ENCODE measurements around the gene POMT1.
A peak's percentile ranks its signal among the peaks of the same experiment; 100 is the strongest.

POMT1 gene

DNA sequence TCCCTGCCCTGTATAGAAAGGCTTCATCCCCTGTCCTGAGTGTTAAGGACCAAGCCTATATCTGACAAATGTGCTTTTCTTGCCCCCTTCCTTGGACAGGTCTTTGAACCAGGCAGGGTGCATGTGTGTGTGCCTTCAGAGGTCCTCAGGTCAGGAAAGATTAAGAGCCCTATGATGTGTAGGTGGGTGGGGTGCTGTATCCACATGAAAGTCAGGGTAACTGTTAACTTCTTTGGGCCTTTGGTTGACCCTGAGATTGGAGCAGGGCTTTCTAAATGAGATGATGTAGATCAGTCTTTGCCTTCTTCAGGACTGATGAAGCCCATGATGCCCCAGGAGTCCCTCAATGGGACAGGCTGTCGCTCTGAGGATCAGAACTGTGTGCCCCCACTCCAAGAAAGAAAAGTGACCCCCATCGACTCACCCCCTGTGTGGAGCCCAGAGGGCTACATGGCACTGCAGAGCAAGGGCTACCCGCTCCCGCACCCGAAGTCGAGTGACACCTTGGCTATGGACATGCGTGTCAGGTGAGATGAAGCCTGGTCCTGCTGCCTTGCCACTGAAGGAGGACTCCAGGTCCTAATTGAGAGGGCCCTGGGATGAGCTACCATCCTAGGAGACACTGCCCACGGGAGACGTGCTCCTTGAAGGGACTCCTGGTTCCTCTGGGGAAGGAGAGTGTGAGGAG is 29.4 kb upstream of the POMT1 start:
- H3K27ac ChIP-seq, result no peak overlapping the region
- no peak for TF ChIP-seq ZFX (IDR thresholded peaks at IDR 0.05; ENCODE audit: borderline replicate concordance)
- TF ChIP-seq, protein P1, sequence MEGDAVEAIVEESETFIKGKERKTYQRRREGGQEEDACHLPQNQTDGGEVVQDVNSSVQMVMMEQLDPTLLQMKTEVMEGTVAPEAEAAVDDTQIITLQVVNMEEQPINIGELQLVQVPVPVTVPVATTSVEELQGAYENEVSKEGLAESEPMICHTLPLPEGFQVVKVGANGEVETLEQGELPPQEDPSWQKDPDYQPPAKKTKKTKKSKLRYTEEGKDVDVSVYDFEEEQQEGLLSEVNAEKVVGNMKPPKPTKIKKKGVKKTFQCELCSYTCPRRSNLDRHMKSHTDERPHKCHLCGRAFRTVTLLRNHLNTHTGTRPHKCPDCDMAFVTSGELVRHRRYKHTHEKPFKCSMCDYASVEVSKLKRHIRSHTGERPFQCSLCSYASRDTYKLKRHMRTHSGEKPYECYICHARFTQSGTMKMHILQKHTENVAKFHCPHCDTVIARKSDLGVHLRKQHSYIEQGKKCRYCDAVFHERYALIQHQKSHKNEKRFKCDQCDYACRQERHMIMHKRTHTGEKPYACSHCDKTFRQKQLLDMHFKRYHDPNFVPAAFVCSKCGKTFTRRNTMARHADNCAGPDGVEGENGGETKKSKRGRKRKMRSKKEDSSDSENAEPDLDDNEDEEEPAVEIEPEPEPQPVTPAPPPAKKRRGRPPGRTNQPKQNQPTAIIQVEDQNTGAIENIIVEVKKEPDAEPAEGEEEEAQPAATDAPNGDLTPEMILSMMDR (IDR thresholded peaks at IDR 0.05), result no peak

DNA sequence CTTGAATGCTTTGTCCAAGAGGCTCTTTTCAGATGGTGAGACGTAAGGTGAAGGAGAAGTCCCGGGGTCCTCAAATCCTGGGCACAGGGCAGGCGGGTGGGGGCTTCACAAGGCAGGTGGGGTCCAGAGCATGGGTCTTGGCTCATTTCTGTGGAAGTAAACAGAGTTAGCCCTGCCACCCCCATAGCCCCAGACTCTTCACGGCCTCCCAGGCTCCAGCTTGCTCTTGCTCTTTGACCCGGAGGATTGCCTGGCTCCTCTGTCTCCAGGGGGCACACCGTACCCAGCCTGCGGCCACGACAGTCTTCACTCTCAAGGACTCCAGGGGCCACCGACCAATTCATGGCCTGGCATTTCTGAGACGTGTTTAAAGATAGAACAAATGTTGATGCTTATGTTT is 28.8 kb upstream of the POMT1 start:
- TF ChIP-seq ZFX (IDR thresholded peaks at IDR 0.05; ENCODE audit: borderline replicate concordance), result no peak
- TF ChIP-seq, protein P1 (IDR thresholded peaks at IDR 0.05), result no peak
- no peak overlapping the region for H3K27ac ChIP-seq

DNA sequence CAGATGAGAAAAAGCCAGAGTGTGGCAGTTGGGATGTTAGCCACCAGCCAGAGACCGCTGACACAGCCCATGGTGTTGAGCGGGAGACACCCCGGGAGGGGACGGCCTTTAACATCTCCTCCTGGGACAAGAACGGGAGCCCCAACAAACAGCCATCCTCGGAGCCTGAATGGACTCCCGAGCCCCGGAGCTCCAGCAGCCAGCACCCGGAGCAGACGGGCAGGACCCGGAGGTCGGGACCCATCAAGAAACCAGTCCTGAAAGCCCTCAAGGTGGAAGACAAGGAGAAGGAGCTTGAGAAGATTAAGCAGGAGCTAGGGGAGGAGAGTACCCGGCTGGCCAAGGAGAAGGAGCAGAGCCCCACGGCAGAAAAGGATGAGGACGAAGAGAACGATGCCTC is 28.0 kb upstream of the POMT1 start:
- no peak overlapping the region for H3K27ac ChIP-seq
- no peak for TF ChIP-seq ZFX (IDR thresholded peaks at IDR 0.05; ENCODE audit: borderline replicate concordance)
- TF ChIP-seq, protein P1 (IDR thresholded peaks at IDR 0.05), result no peak

DNA sequence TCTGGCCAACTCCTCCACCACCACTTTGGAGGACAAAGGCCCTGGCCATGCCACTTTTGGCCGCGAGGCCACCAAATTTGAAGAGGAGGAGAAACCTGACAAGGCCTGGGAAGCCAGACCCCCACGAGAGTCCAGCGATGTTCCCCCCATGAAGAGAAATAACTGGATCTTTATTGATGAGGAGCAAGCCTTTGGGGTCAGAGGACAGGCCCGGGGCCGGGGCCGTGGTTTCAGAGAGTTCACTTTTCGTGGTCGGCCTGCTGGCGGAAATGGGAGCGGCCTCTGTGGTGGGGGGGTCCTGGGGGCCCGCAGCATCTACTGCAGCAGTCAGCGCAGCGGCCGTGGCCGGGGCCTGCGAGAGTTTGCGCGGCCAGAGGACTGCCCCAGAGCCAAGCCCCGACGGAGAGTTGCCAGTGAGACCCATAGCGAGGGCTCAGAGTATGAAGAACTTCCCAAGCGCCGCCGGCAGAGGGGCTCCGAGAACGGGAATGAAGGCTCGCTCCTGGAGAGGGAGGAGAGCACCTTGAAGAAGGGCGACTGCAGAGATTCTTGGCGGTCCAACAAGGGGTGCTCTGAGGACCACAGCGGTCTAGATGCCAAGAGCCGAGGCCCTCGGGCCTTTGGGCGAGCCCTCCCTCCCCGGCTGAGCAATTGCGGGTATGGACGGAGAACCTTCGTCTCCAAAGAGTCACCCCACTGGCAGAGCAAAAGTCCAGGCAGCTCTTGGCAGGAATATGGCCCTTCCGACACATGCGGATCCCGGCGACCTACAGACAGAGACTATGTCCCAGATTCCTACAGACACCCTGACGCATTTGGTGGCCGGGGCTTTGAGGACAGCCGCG is 27.4 kb upstream of the POMT1 start:
- no peak for TF ChIP-seq ZFX (IDR thresholded peaks at IDR 0.05; ENCODE audit: borderline replicate concordance)
- TF ChIP-seq, protein P1 (IDR thresholded peaks at IDR 0.05), result no peak

DNA sequence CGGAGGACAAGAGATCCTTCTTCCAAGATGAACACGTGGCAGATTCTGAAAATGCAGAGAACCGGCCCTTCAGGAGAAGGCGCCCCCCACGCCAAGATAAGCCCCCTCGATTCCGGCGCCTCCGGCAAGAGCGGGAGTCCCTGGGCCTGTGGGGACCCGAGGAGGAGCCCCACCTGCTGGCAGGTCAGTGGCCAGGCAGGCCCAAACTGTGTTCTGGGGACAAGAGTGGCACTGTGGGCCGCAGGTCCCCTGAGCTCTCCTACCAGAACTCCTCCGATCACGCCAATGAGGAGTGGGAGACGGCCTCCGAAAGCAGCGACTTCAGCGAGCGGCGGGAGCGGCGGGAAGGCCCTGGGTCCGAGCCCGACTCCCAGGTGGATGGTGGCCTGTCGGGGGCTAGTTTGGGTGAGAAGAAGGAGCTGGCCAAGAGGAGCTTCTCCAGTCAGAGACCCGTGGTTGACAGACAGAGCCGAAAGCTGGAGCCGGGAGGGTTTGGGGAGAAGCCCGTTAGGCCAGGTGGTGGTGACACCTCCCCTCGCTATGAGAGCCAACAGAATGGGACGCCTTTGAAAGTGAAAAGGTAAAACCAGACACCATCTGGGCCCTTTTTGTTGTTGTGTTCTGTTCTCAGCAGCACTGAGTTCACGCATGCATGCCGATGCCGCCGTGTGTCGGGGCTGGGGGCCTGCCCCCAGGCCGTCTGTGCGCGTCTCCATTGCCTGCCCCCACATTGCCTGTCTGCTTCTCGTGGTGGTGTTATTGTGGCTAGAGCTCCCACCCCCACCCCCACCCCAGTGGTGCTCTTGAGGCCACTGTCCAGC is 26.6 kb upstream of the POMT1 start:
- no peak overlapping the region for H3K27ac ChIP-seq
- TF ChIP-seq ZFX (IDR thresholded peaks at IDR 0.05; ENCODE audit: borderline replicate concordance), result no peak
- TF ChIP-seq, protein P1 (IDR thresholded peaks at IDR 0.05), result peak; percentile 34

More for the DNA sequence above, 27.4 kb upstream of the POMT1 start:
- H3K27ac ChIP-seq, result no peak overlapping the region

DNA sequence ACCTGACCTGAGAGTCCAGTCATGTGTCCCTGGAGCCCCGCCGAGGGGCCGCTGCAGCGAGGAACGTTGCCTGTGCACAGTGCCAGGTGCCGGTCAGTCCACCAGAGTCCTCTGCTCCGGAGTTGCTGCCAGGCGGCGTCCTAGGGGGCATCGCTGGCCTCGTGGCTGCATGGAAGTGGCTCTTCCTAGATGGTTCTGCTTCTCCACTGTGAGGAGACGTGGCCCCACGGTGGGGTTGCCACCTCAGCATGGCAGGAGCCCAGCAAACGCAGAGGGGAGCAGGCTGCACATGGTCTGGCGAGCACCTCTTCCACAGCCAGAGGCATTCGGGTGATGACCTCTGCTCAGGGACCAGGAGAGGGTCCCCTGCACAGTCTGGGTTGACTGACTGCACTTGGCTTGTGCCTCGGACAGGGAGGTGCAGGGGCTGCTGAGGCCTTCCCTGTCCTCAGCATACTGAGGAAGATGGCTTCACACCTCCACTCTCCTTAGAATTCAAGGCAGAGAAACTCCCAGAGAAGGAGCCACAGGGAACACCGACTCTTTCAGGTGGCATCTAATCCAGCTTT is 25.9 kb upstream of the POMT1 start:
- TF ChIP-seq, protein P1 (IDR thresholded peaks at IDR 0.05), result no peak
- no peak for TF ChIP-seq ZFX (IDR thresholded peaks at IDR 0.05; ENCODE audit: borderline replicate concordance)
- no peak overlapping the region for H3K27ac ChIP-seq
